Loucy (cell line): Measurements from ENCODE around the gene RPS24.
"Not testable (repeated sequence)": the region's sequence is repeated elsewhere in the genome, so short reads cannot be mapped to it uniquely, and the experiment has no call there.

Experiments
- H2AFZ ChIP-seq: fragments of 200-600 bp; sonication (generic); 2 replicates; pipeline ENCODE4 v1.6.0; 2016; ENCODE audit warnings: antibody characterized with exemption, mild to moderate bottlenecking, low read length, moderate library complexity
- H3F3A ChIP-seq: fragments of 200-600 bp; 2 replicates; pipeline ENCODE4 v1.6.0; 2016; ENCODE audit warnings: antibody characterized with exemption, low read depth, mild to moderate bottlenecking
- H3K27me3 ChIP-seq: fragments of 200-600 bp; sonication (generic); 2 replicates; pipeline ENCODE4 v1.6.1; 2014; ENCODE audit warnings: low read length, mild to moderate bottlenecking; ENCODE audit not compliant: insufficient read depth, poor library complexity, severe bottlenecking
- H3K36me3 ChIP-seq: fragments of 200-600 bp; sonication (generic); 2 replicates; pipeline ENCODE4 v1.6.1; 2016; ENCODE audit warnings: low read length; ENCODE audit not compliant: insufficient read depth
- H3K4me1 ChIP-seq: fragments of 200-600 bp; sonication (generic); 2 replicates; pipeline ENCODE4 v1.5.1; 2014; ENCODE audit warnings: low read length, mild to moderate bottlenecking; ENCODE audit not compliant: insufficient read depth, poor library complexity, severe bottlenecking
- H3K4me2 ChIP-seq: fragments of 200-600 bp; sonication (generic); 2 replicates; pipeline ENCODE4 v1.6.0; 2014; ENCODE audit warnings: antibody characterized with exemption, low read length, low read depth, mild to moderate bottlenecking; ENCODE audit not compliant: poor library complexity, severe bottlenecking
- H3K4me3 ChIP-seq: fragments of 200-600 bp; sonication (generic); 2 replicates; pipeline ENCODE4 v1.5.1; 2014; ENCODE audit warnings: low read length, mild to moderate bottlenecking, mixed read lengths; ENCODE audit not compliant: poor library complexity, severe bottlenecking
- H3K79me2 ChIP-seq: fragments of 200-600 bp; sonication (generic); 2 replicates; pipeline ENCODE4 v1.6.1; 2014; ENCODE audit warnings: low read length; ENCODE audit not compliant: insufficient read depth
- H3K9ac ChIP-seq: fragments of 200-600 bp; sonication (generic); 2 replicates; pipeline ENCODE4 v1.6.0; 2014; ENCODE audit warnings: mild to moderate bottlenecking, low read depth, low read length, moderate library complexity; ENCODE audit not compliant: poor library complexity, severe bottlenecking
- H3K9me2 ChIP-seq: fragments of 200-600 bp; sonication (generic); replicated peaks from 2 replicates; pipeline ENCODE4 v1.6.1; 2016; ENCODE audit warnings: low read depth, low read length, mixed read lengths
- H3K9me3 ChIP-seq: fragments of 200-600 bp; sonication (generic); 2 replicates; pipeline ENCODE4 v1.6.1; 2014; ENCODE audit warnings: mild to moderate bottlenecking, antibody characterized with exemption, low read length, low read depth; ENCODE audit not compliant: insufficient read depth
- H4K20me1 ChIP-seq: fragments of 200-600 bp; sonication (generic); 2 replicates; pipeline ENCODE4 v1.6.0; 2014; ENCODE audit warnings: antibody characterized with exemption, low read length, mild to moderate bottlenecking; ENCODE audit not compliant: insufficient read depth, poor library complexity, severe bottlenecking
- CTCF ChIP-seq: fragments of 200-600 bp; sonication (generic); conservative IDR thresholded peaks from 2 replicates; pipeline ENCODE4 v1.5.1; 2014; ENCODE audit warnings: mild to moderate bottlenecking, antibody characterized with exemption, low read length
- EZH2phosphoT487 ChIP-seq: fragments of 200-600 bp; IDR thresholded peaks from 2 replicates; pipeline ENCODE4 v1.6.1; 2018; ENCODE audit warnings: antibody characterized with exemption, mild to moderate bottlenecking, moderate library complexity, borderline replicate concordance

The RPS24 gene

DNA sequence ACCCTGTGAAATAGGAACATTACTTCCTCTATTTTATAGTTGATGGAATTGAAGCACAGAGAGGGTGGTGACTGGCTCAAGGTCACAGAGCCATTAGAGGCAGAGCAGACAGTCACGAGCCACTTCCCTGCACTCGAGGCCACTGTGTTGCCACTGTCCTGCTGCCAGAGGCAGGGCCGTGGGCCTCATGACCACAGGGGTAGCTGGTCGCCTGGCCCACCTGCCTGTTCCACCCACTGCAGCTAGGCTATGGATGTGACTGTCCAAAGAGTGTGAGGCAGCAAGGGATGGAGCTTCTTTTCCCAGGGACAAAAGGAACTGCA is 38.2 kb downstream of the RPS24 start:
- no peaks in the 10 kb centered on the region for H4K20me1 ChIP-seq
- H3K79me2 ChIP-seq, result no peaks in the 10 kb centered on the region
- H3K4me3 ChIP-seq, result no peak overlapping the region
- no peak overlapping the region for H3K9ac ChIP-seq
- no peaks in the 10 kb centered on the region for H3K9me3 ChIP-seq
- no peaks in the 10 kb centered on the region for H3K9me2 ChIP-seq
- no peaks in the 10 kb centered on the region for H3F3A ChIP-seq
- H3K36me3 ChIP-seq, result no peaks in the 10 kb centered on the region
- TF ChIP-seq EZH2phosphoT487 (no peak), CTCF (no peak)
- no peak overlapping the region for H3K4me2 ChIP-seq
- no peak overlapping the region for H2AFZ ChIP-seq
- no peaks in the 10 kb centered on the region for H3K27me3 ChIP-seq
- peaks cover 15% of the 10 kb centered on the region for H3K4me1 ChIP-seq

DNA sequence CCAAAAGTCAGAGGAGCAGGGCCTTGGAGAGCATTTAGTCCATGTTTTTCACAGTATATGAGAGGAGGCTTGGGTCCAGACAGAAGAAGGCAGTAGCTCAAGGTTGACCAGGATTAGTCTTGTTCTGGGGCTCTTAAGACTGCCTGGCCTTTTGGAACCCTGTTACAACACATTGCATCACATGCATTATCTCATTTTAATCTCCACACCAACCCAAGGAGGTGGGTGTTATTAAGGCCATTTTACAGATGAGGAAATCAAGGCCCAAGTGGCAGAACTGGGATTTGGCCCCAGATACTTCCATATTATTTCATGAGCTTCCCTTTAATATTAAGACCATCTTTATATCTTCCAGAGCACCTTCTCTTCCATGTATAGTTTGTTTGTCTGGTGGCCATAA is 38.8 kb downstream of the RPS24 start:
- Histone ChIP-seq H3K4me3 (no peak overlapping the region), H3K9me3 (no peaks in the 10 kb centered on the region), H3K79me2 (no peaks in the 10 kb centered on the region), H3K9me2 (no peaks in the 10 kb centered on the region), H3K36me3 (no peaks in the 10 kb centered on the region), H3F3A (no peaks in the 10 kb centered on the region), H3K27me3 (no peaks in the 10 kb centered on the region), H2AFZ (no peak overlapping the region), H3K4me1 (peaks cover 8% of the 10 kb centered on the region), H3K4me2 (no peak overlapping the region), H3K9ac (no peak overlapping the region), H4K20me1 (no peaks in the 10 kb centered on the region)
- no peak for TF ChIP-seq CTCF
- TF ChIP-seq EZH2phosphoT487, result no peak

DNA sequence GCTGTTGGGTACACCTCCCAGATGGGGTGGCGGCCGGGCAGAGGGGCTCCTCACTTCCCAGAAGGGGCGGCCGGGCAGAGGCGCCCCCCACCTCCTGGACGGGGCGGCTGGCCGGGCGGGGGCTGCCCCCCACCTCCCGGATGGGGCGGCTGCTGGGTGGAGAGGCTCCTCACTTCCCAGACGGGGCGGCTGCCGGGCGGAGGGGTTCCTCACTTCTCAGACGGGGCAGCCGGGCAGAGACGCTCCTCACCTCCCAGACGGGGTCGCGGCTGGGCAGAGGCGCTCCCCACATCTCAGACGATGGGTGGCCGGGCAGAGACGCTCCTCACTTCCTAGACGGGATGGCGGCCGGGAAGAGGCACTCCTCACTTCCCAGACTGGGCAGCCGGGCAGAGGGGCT is 42.1 kb downstream of the RPS24 start:
- H2AFZ ChIP-seq, H3K79me2 ChIP-seq, H3K27me3 ChIP-seq, H3K9me3 ChIP-seq, H3K36me3 ChIP-seq, H3K4me2 ChIP-seq, H3F3A ChIP-seq, H4K20me1 ChIP-seq, H3K9ac ChIP-seq, H3K4me1 ChIP-seq, H3K4me3 ChIP-seq, H3K9me2 ChIP-seq: not testable (repeated sequence)

- Histone ChIP-seq H3K4me2 (no peak overlapping the region), H3K9me2 (no peaks in the 10 kb centered on the region), H3K27me3 (no peaks in the 10 kb centered on the region), H2AFZ (no peak overlapping the region), H3K9me3 (no peaks in the 10 kb centered on the region), H3K9ac (no peak overlapping the region), H3K79me2 (no peaks in the 10 kb centered on the region), H3K36me3 (no peaks in the 10 kb centered on the region), H3F3A (no peaks in the 10 kb centered on the region), H4K20me1 (no peaks in the 10 kb centered on the region), H3K4me1 (no peaks in the 10 kb centered on the region), H3K4me3 (no peak overlapping the region)
- TF ChIP-seq EZH2phosphoT487 (no peak), CTCF (no peak)
Observed at GRCh38 chr10:78078539-78079330, 45.1 kb downstream of the RPS24 start.
